Posterior cingulate gyrus (tissue), 11 donors: ENCODE results near the gene FAM90A1.
"Not testable (repeated sequence)": the region's sequence is repeated elsewhere in the genome, so short reads cannot be mapped to it uniquely, and the experiment has no call there.

ENCODE experiments used
- DNase-seq, 10 donors: peaks; one replicate each; pipeline versions ENCODE4 v3.0.0 to v3.0.0-alpha.2; 2020 to 2021; ENCODE audit warnings: mixed read lengths in 3 of 10
- intact Hi-C: fragments of 100-400 bp; cut with DNase I; formaldehyde crosslinking; loops from one replicate; pipeline ENCODE4 v1.15.1; 2023

FAM90A1 gene

DNA sequence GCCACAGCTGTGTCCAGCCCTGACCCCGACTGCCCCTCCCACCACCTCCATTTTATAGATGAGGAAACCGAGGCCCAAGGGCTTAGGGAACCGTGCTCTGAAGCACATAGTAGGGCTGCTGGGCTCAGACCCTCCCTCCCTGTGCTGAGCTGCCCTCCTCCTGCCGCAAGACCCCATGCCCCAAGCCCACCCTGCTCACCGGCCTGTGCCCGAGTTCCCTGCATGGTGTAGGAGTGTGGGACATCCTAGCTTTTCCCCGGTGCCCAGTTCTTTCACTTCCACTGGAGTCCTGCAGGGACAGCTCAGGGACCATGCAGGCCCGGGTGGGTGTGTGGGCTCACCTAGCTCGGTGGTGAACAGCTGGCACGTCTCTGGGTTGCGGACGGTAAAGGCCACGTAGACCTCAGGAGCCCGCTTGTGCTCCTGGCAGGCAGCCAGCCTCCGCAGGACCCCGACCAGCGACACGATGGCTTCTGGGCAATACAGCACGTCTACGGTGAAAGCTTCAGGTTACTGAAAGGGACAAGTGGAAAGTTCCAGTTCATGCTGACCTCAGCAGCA, 6.6 kb upstream of the FAM90A1 start:
- DNase-seq = peak in 1 of 10 donors; percentile 33
- intact Hi-C loops = loop anchor here (5.0 kb wide), 1 partner anchor 127 kb away; no protein-coding TSS in a partner anchor

DNA sequence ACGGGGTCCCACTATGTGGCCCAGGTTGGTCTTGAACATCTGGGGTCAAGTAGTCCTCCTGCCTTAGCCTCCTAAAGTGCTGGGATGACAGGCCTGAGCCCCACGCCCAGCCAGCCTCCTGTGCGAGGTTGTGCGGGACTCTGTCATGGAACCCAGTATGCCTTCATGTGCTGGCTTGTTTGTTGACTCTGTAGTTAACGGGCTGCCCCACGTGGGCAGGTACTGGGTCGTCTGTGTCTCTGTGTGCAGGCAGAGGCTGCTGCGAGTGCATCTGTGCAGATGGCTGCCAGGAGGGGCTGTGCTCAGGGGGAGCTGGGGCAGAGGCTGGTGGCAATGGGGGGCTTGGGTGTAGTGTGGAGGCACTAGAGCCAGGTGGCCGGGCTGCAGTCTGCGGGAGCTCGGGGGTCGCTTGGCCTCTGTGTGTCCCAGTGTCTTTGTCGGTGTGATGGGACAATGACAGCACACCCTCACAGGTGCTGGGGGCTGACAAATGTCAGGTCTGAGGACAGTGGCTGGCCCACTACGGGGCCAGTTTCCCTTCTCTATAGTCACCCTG, 6.0 kb upstream of the FAM90A1 start:
- intact Hi-C loops = loop anchor here (5.0 kb wide), 1 partner anchor 126 kb away; no protein-coding TSS in a partner anchor
- peak in 1 of 10 donors; percentile 59 for DNase-seq

DNA sequence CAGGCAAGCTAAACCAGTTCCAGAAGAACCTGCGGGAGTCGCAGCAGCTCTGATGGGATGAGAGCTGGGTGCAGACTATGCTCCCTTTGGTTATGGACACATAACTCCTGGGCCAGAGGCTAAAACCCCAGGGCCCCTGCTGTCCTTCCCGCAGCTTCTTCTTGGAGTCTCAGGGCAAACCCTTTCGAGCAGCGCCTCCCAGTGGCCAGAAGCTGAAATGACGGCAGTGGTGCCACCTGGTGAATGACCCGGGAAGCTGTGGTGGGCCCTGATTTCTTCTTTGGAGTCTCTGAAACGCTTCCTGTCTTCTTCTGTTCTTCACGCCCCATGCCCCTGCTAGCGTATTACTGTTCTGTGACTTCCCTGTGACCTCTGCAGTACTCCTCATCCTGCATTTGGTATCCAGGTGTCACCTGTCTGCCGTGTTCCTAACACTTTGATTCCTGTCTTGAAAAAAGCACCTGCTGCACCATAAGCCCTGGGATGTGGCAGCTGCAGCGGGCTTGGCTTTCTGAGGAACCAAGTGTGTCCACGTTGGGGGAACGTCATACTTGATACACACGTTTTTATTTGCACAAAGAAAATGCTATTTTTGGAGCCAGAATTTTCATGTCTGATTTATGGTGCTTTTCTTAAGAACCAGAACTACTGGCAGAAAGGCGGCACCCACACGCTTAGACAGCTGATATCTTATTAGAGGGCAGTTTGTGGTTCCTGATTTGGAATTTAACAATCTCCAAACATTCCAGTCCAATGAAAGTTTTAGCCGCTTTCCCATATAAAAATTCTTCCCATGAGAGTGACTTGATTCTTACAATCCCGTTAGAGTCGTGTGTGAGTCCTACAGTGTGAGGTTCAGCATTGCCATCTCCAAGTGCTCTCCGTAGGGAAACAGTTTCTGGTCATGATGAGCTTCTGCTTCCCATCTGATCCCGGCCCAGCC, 4.5 kb upstream of the FAM90A1 start:
- peak in 9 of 10 donors; percentile 35 to 96 (median 76) for DNase-seq
- intact Hi-C loops = loop anchor here (5.0 kb wide), 1 partner anchor 125 kb away; no protein-coding TSS in a partner anchor

DNA sequence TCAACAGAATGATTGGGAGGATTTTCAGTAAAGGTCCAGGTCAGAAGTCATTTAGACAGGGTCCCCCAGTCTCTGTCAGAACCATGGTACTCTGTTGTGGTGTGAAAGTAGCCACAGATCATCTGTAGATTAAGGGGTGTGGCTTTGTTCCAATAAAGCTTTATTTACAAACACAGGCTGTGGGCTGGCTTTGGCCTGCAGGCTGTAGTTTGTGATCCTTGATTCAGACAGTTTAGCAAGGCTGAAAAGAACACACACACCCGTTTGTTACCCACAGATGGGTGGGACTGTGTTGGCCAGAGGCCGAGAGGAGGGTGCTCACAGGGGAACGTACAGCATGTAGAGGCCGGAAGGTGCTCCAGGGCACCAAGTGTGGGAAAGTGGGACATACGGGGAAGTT, 3.6 kb upstream of the FAM90A1 start:
- DNase-seq = not testable (repeated sequence)
- intact Hi-C loops = loop anchor here (5.0 kb wide), 1 partner anchor 124 kb away; no protein-coding TSS in a partner anchor

DNA sequence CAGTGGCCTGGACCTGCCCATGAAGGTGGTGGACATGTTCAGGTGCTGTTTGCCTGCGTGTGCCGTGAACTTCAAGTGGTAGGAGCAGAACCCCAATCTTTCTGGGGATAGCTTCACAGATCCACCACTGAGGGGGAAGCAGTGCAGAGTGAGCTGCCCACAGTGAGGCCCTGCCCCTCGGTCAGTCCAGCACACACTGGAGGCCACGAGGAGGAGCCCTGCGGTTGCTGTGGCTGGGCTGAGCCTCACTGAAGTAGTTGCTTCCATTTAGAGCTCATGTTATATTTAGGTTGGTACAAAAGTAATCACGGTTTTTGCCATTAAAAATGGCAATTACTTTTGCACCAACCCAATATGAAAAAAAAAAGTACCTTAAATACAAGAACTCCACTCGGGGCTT, 2.1 kb upstream of the FAM90A1 start:
- intact Hi-C loops = not testable (repeated sequence)
- DNase-seq = peak in 1 of 10 donors; percentile 77

DNA sequence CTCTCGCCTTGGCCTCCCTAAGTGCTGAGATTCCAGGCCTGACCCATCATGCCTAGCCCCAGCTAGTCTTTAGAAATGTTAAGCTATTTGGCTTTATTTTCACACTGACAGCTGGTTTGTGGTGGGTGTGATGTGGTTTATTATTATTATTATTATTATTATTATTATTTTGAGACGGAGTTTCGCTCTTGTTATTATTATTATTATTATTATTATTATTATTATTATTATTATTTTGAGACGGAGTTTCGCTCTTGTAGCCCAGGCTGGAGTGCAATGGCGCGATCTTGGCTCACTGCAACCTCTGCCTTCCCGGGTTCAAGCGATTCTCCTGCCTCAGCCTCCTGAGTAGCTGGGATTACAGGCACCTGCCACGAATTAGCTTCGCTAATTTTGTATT, 1.2 kb upstream of the FAM90A1 start:
- intact Hi-C loops, DNase-seq: not testable (repeated sequence)

DNA sequence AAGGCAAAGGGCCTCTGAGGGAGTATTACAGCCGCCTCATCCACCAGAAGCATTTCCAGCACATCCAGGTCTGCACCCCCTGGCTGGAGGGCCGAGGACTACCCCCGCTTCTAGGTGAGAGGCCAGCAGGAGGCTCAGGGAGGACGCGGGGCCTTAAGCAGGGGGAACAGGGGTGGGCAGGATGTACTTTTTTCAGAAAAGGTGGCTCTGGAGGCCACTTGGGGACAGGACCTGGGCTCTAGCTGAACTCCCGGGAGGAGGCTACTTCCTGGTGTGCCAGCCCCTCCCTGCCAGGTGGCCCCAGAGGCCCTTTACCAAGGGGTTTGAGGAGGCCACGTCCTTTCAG, 287 bp upstream of the FAM90A1 start:
- intact Hi-C loops, DNase-seq: not testable (repeated sequence)

DNA sequence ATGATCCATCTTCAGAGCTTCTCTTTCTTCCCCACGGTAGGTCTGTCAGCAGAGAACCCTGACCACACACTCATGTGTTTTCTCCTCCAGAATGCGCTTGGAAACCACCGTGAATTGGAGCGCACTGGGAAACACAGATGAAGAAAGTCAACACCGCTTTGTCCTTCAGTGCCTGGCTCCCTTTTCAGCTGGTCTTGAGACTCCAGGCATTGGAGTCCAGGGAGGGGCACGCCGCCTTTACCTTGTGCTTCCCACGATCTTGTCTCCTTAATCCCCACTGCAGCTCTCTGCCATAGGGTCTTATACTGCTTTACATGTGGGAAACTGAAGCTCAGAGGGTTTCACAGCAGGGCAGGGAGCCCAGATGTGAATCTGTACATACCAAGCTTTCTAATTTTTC, 1.1 kb downstream of the FAM90A1 start:
- intact Hi-C loops = no loop called here
- DNase-seq = no peak

DNA sequence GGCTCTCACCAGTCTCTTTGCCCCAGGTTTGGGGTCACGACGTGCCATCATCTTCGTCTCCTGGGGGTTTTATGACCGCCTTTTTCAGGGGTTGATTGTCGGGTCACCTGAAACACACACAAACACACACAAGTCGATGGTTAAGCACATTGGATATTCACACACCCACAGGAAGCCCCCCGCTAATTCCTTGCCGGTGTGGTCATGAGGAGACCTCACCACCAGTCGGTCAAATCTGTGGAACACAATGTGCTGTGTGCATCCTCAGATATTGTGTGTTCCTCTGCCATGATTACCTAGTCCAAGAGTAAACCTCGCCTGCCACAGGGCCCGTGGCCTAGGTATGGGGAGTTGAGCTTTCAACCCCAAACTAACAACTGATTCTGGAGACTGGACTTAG, 2.6 kb downstream of the FAM90A1 start:
- intact Hi-C loops, DNase-seq: not testable (repeated sequence)

DNA sequence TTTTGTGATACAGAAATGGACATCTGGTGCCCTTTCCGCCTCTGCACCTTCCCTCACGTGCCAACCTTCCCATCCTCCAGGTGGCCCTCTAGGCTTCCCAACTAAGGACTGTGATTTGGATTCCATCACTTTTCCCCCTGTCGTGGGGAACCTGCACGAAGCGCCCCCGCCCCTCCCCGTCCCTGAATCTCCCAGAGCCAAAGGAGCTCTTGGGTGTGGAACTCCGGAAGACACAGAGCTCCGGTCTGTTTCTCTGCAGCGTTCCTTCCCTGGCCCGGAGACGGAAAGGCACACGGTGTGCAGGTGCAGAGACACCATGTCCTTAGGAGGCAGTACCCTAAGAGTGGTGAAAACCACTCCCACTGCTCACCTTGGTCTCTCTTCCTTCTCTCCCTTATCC, 3.8 kb downstream of the FAM90A1 start:
- intact Hi-C loops, DNase-seq: not testable (repeated sequence)

DNA sequence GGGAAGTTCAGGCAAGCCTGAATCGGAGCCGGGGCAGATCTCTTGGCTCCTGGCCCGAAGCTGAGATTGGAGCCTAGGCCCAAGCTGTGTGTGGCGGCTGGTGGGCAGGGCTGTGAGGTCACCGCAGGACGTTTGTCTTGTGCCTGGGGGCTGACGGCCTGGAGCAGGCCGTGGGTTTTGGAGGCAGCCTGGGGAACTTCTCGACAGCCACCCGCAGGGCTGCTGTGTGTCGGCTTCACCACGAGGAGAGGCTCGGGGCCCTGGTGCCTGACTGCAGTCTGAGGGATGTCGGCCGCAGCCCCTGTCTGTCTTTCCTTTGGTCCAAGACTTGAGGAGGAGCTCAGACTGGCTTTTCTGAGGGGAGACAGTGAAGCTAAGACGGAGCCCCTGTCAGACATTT, 5.1 kb downstream of the FAM90A1 start:
- peak in 1 of 10 donors; percentile 75 for DNase-seq
- intact Hi-C loops = not testable (repeated sequence)

DNA sequence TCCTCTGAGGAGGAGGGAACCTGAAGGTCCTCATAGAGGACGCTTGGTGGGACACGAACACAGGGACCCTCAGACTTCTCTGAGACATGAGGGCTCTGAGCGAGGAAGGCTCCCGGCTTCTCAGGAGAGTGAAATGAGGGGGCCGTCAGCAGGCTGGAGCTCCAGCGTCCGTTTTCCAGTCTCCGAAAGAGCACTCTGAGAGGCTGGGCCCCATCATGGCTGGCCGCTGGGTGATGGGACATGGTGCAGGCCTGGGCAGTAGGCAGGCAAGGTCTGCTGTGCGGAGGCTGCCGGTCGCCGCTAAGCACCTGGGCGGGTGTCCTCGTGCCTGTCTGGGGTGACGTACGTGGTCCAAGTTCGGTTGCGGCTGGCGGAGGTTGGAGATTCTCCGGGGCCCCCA, 5.6 kb downstream of the FAM90A1 start:
- intact Hi-C loops, DNase-seq: not testable (repeated sequence)

DNA sequence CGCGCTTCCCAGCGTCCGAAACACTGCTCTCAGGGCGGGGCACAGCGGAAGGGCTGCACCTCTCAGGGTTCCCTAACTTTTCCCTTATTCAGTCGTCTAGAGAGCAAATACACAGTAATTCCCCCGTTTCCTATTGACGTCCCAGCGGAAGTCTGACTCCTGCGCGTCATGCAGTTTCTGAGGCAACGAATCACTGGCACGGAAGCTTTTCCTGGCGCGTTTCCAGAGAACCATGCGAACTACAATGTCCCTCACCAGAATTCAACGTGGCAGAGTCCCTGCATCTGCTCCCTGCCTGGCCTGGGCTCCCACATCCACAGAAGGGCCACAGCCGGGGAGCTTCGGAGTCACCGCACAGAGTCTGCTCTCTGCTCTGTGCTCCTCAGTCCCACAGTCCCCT, 6.0 kb downstream of the FAM90A1 start:
- DNase-seq = peak in 2 of 10 donors; percentile 27 to 75
- intact Hi-C loops = not testable (repeated sequence)

DNA sequence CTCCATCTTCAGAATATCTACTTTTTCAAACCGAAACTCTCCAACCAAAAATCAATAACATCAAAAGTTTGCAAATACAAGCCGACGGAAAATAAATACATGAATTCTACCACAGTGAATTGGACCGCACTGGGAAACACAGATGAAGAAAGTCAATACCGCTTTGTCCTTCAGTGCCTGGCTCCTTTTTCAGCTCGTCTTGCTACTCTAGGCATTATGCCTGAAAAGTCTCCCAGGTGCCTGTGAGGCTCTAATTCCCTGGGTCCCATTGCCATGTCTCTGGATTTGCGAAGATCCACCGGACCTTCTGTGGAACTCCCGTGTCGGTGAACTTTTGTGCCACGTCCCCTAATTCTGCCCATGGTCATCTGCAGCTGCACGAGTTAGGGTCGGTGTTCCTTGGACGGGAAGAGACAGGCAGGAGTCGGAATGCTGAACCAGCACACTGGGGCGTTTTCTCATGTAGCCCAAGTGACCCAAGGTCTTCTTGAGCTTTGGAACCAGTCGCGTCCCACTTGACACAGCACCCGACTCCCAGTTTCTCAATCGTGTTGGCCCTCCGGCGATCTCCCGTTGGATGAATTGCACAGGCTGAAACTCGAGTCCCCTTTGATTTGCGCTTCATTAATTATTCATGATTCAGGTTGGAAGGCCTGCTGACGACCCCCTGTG, 8.6 kb downstream of the FAM90A1 start:
- intact Hi-C loops = not testable (repeated sequence)
- peak in 1 of 10 donors; percentile 76 for DNase-seq

DNA sequence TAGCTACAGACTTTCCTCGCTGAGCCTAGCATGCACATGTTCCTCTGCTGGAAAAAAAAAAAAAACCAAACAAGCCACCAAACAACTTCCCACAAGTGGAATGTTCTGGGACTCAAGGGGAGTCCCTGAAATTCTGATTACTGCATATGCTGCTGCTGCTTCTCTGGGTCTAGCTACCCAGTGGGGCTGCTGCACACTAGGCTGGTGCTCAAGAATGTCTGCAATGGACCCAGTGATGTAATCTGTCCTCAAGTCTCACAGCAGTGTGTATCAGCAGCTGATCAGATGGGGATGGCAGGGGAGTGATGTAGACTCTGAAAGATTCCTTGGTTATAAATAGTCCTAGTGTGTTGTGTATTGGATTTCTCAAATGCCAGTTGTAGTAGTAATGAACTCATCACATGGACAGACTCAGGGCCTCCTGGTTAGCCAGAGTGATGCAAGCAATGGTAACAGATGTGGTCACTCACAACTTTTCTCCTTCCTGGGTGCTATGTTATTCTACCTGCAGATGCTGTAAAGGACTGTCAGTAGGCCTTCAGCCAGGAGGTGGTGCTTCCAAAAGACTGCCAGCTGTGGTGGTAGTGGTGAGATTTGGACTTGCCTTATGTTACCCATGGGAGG, 29.6 kb downstream of the FAM90A1 start:
- DNase-seq, intact Hi-C loops: not testable (repeated sequence)

DNA sequence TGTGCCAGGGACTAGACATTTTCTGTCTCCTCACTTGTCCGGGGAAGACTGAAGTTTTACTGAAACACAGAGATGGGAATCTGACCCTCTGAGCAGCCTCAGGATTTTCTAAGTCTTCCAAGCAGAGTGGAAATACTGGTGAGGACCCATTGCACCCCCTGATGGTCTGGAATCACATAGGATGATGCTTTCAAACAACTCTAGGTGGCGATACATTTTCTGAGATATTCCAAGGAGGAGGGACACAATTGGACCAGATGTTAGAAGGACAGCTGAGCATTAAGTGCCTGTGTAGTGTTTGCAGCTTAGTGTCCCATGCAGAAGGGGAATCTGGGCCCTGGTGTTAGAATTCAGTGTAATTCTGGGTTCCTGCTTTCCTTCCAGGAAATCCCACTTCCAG, 39.3 kb downstream of the FAM90A1 start:
- intact Hi-C loops, DNase-seq: not testable (repeated sequence)

DNA sequence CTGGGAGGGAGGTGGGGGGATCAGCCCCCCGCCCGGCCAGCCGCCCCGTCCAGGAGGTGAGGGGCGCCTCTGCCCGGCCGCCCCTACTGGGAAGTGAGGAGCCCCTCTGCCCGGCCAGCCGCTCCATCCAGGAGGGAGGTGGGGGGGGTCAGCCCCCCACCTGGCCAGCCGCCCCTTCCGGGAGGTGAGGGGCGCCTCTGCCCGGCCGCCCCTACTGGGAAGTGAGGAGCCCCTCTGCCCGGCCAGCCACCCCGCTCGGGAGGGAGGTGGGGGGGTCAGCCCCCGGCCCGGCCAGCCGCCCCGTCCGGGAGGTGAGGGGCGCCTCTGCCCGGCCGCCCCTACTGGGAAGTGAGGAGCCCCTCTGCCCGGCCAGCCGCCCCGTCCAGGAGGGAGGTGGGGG, 43.2 kb downstream of the FAM90A1 start:
- peak in 1 of 10 donors; percentile 61 for DNase-seq
- intact Hi-C loops = not testable (repeated sequence)

DNA sequence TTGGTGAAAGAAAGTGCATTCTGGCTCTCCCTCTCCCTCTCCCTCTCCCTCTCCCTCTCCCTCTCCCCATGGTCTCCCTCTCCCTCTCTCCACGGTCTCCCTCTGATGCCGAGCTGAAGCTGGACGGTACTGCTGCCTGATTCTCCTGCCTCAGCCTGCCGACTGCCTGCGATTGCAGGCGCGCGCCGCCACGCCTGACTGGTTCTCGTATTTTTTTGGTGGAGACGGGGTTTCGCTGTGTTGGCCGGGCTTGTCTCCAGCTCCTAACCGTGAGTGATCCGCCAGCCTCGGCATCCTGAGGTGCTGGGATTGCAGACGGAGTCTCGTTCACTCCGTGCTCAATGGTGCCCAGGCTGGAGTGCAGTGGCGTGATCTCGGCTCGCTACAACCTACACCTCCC, 44.1 kb downstream of the FAM90A1 start:
- intact Hi-C loops, DNase-seq: not testable (repeated sequence)

DNA sequence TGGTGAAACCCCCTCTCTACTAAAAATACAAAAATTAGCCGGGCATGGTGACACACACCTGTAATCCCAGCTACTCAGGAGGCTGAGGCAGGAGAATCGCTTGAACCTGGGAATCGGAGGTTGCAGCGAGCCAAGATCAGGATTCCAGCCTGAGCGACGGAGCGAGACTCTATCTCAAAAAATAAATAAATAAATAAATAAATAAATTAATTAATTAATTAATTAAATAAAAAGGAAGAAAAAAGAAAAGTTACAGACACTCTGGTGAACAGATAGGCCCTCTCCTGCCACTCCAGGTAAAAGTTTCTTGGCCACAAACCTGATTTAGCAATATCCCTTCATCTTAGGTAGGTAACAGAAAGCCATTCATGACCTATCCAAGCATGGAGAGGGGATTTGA, 44.5 kb downstream of the FAM90A1 start:
- DNase-seq, intact Hi-C loops: not testable (repeated sequence)

DNA sequence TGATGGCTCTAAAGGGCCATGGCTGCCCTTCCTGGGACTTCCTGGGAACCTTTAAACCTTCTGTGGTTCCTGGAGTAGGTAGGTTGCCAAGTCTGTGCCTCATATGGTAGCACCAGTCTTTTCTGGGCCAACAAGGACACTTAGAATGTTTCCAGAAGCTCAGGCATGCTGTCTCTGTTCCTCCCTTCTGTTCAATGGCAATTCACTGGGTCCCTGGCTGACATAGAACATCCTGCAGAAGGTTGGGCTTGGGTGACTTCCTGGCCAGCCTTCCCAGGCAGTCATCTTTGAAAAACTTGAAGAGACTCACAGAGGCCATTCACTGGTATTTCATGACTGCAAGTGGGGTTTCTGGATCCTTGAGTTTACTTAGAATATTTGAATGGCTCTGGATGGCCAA, 46.1 kb downstream of the FAM90A1 start:
- not testable (repeated sequence) for DNase-seq
- intact Hi-C loops = loop anchor here (2.0 kb wide), 1 partner anchor 72 kb away; no protein-coding TSS in a partner anchor
